Gastroesophageal sphincter (tissue), 3 donors: Measurements from ENCODE around the gene ZW10.

ENCODE experiments used
- CTCF ChIP-seq, 4 experiments: fragments of 200-600 bp in 2 of 4; fragments of 450-650 bp in 2 of 4; sonication (generic) in 1 of 4; IDR thresholded peaks; one replicate each; pipeline ENCODE4 v1.5.1; 2017 to 2019; ENCODE audit warnings: antibody characterized with exemption in 4 of 4, mild to moderate bottlenecking in 2 of 4, moderate library complexity in 2 of 4
- POLR2A ChIP-seq, 2 donors: fragments of 450-650 bp; IDR thresholded peaks; one replicate each; pipeline ENCODE4 v1.6.1; 2017; ENCODE audit warnings: antibody characterized with exemption in 2 of 2, mild to moderate bottlenecking in 2 of 2, moderate library complexity in 1 of 2
- POLR2AphosphoS5 ChIP-seq: sonication (generic); formaldehyde crosslinking; IDR thresholded peaks from one replicate; pipeline ENCODE4 v1.6.1; 2017; ENCODE audit warnings: antibody characterized with exemption

- no peak for TF ChIP-seq CTCF (IDR thresholded peaks at IDR 0.05)
- no peak for TF ChIP-seq POLR2AphosphoS5
- TF ChIP-seq POLR2A (IDR thresholded peaks at IDR 0.05) = no peak
Measured at GRCh38 chr11:113771964-113772363, 1.5 kb downstream of the ZW10 start.
